ENCODE data around the gene GPR107.

GPR107 gene

GRCh38 chr9:130058887-130059286 is 5.2 kb downstream of the GPR107 start:
- no peak for DNase-seq

- DNase-seq = no peak
Observed at GRCh38 chr9:130060296-130060695, 6.6 kb downstream of the GPR107 start.

DNA sequence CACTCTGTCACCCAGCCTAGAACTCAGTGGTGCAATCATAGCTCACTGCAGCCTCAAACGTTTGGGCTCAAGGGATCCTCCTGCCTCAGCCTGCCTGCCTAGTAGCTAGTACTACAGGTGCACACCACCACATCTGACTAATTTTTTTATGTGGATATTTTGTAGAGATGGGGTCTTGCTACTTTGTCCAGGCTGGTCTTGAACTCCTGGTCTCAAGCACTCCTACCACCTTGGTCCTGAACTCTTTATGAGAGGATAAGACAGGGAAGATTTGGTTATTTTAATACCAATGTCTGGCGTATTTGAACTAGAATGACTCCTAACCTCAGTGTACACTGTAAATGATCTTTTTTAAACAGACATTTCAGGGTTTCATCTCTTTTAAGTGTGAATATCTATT is 9.0 kb downstream of the GPR107 start:
- no peak for DNase-seq

GRCh38 chr9:130064621-130065020 is 10.9 kb downstream of the GPR107 start:
- no peak for DNase-seq

- no peak for DNase-seq
Observed at GRCh38 chr9:130069048-130069447, 15.3 kb downstream of the GPR107 start.

DNA sequence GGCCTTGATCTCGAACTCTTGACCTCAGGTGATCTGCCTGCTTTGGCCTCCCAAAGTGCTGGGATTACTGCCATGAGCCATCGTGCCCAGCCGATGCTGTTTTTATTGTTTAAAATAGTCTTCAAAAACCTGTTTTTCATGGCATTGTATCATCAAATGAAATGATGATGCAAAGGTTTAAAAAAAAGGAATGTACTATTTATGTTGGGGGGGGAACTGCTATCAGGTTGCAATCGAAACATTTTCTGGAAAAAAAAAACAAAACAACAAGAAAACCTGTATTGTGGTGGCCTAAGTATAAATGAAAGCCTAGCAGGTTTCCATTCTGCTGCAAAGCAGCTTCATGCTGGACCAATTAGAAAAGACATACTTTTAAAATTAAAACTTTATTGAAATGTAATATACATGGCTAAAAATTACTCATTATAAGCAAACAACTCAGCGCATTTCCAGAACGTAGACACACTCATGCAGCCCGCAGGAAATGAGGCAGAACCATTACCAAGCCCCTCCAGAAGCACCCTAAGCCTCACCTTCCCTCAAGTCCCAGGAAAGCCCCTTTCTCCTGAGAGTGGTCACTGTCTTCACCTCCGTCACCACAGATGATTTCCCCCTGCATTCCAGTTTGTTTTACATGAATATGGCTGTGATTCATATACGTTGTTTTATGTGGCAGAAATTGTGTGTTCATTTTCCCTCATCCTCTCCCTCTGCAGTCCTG is 19.0 kb downstream of the GPR107 start:
- DNase-seq = no peak

DNA sequence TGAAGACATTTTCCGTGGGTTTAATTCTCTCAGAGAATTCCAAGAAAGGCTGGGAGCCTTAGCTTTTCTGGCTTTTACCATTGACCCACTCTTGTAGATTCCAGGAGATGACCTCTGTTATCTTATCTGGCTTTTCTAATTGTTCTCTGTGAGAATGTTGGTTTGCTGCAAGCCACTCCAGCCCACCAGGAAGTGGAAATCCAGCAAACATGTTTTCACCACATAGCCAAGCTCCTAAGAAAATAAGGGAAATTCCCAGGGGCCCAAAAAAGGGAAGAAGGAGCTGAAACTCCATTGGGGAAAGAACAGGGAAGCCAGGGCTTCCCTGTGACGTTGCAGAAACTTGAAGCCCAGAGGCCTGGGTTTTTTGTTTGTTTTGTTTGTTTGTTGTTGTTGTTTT is 19.7 kb downstream of the GPR107 start:
- no peak for DNase-seq

DNA sequence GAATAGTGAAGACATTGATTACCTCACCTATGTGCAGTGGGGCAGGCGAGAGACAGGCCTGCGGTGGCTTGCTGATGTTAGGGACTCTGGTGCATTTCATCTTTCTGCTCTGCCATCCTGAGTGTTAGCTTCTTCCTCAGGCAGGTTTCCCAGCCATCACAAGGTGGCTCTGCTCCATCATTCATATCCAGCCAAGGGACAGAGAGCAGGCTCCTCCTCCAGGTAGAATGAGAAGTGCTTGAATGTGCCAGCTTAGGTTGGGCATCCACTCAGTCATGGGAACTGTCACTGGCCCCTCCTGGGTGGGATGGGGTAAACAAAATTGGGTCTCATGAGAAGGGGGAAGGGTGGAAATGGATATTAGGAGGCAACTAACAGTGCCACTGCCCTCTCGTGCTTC is 24.8 kb downstream of the GPR107 start:
- no peak for DNase-seq

- no peak for DNase-seq
Observed at GRCh38 chr9:130084337-130084736, 30.6 kb downstream of the GPR107 start.

- no peak for DNase-seq
Observed at GRCh38 chr9:130088051-130088450, 34.3 kb downstream of the GPR107 start.

- DNase-seq = no peak
Observed at GRCh38 chr9:130089141-130089540, 35.4 kb downstream of the GPR107 start.

GRCh38 chr9:130090915-130091314 is 37.2 kb downstream of the GPR107 start:
- DNase-seq = no peak

DNA sequence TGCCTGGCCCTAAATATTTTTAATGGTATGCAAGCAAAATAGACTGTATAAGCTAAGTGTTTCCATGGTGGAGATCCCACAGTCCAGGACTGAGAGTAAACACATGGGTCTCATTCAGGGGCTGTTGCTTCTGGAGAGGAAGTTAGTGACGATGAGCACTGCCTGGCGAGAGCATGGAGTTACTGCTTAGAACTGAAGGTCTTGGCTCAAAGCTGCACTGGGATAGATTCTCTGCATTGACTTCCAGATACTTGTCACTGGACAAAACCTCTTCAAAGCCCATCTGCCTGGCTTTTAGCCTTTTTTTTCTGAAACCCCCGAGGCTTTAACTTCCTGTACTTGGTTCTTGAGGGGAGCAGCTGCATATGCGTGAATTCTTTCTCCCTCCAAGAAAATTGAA is 39.2 kb downstream of the GPR107 start:
- no peak for DNase-seq

DNA sequence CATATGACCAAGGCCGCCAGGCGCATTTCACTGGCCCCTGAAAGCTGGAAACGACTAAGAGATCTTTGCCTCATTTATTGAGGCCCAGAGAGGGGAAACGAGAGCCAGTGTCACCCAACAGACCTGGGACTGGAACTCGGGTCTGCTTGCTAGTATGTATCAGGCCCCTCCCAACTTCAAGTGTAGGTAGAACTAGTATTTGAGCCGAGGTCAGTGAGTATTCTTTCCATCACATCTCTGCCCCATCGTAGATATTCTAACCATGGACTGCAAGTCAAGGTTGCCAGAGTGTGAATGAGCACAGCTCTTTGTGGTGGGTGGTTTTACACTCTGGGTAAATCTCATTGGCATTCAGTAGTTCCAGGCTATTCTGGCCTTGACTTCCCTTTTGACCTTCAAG is 42.2 kb downstream of the GPR107 start:
- DNase-seq = no peak

GRCh38 chr9:130100681-130101080 is 47.0 kb downstream of the GPR107 start:
- no peak for DNase-seq

- no peak for DNase-seq
Observed at GRCh38 chr9:130101915-130102314, 48.2 kb downstream of the GPR107 start.

GRCh38 chr9:130104491-130105193 is 50.9 kb downstream of the GPR107 start:
- DNase-seq = no peak

DNA sequence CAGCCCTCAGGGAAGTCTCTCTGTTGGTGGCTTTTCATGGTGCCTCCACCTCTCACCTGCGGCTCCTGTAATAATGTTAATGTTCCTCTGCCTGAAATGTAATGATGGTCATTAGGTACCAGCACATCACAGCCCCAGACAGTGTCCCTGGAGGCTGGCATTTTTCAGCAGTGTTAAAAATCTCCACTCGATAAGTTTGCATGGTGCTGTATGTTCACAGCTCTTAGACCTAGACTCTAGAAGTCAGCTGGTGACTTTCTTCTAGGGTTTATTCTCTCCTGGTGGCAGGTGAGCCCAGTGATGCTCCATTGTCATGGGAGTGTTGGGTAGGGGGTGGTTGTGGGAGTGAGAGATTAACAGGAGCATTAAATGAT is 53.1 kb downstream of the GPR107 start:
- DNase-seq = no peak

GRCh38 chr9:130107234-130107861 is 53.6 kb downstream of the GPR107 start:
- DNase-seq = peak; percentile 91

DNA sequence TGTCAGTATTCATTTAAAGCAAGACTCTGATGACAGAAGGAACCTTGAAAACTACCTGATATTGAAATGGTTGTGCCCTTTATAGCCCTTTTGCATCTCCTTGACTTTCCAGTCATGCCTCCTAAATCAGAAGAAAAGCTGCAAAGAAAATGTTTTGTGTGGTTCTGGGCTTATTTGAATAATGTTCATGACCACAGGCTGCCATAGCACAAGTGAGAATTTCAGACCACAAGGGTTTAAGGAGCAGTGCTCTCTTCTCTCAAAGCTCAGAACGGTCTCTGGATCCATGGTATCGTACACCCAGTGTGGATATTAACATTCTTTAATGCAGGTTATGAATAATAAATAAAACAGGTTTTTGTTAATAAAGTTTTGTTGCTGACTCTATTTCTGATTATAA is 54.2 kb downstream of the GPR107 start:
- DNase-seq = no peak

- no peak for DNase-seq
Observed at GRCh38 chr9:130110166-130110565, 56.5 kb downstream of the GPR107 start.

- no peak for DNase-seq
Observed at GRCh38 chr9:130110596-130111021, 56.9 kb downstream of the GPR107 start.

DNA sequence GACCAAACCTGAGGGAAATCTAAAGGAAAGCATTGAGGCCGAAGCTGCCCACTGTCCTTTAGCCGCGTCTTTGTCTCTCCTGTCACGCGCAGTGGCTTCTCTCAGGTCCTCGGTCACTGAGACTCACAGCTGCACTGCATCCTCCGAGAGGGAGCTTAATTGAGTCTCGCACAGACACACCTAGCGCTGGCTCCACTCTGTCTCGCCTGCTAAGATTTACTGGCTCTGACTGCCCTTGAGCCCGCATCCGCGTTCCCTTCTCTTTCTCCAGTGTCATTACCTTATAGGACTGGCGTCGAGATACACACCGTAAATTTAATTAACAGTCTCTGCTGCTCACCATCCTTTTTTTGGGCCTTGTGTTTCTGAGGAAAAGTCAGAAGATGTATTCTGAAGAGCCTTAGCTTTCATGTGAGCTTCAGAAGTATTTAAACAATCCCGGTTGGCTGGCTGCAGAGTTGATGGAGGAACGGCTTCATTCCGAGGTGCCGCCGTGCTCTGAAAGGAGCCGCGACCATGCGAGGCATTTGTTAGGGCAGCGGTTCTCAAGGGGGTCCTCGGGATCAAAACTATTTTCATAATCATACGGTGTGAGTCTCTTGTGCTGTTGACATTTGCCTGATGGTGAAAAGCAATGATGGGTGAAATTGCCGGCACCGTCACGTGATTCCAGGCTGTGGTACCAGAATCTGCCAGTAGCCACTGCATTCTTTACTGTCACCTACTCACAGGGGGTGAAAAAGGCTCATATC is 58.3 kb downstream of the GPR107 start:
- DNase-seq = no peak
